ENCODE measurements around the gene ENDOV. TPM values are rescaled to one million over a fixed set of nuclear protein-coding genes. Genes with fewer than 3 reads are reported as not detected.

ENDOV gene
- total RNA-seq, 3 donors from 2014 or later, result 24.1 to 29.7 (median 24.9) TPM

GRCh38 chr17:80372922-80373570, 41.9 kb upstream of the ENDOV start:
- H3K9me3 ChIP-seq, result no peaks in the 10 kb centered on the region
- H3K4me3 ChIP-seq, result no peak overlapping the region
- no peak for ATAC-seq
- no peaks in the 10 kb centered on the region for H3K4me1 ChIP-seq (ENCODE audit: low read depth)
- intact Hi-C loops (cut with DNase I, micrococcal nuclease), result no loop called here
- peaks cover 36% of the 10 kb centered on the region for H3K36me3 ChIP-seq (ENCODE audit: low read depth)
- TF ChIP-seq CTCF (IDR thresholded peaks at IDR 0.05), result no peak
- DNase-seq, result no peak

- no peak for ATAC-seq
Measured at GRCh38 chr17:80374039-80374731, 40.8 kb upstream of the ENDOV start.

GRCh38 chr17:80374732-80375585, 40.0 kb upstream of the ENDOV start:
- ATAC-seq, result no peak
- no peaks in the 10 kb centered on the region for H3K4me1 ChIP-seq (ENCODE audit: low read depth)
- peaks cover 29% of the 10 kb centered on the region for H3K36me3 ChIP-seq (ENCODE audit: low read depth)
- no peaks in the 10 kb centered on the region for H3K9me3 ChIP-seq
- H3K4me3 ChIP-seq, result no peak overlapping the region
- TF ChIP-seq CTCF (IDR thresholded peaks at IDR 0.05), result no peak
- intact Hi-C loops (cut with DNase I, micrococcal nuclease), result no loop called here
- DNase-seq, result no peak

More at GRCh38 chr17:80374039-80374731, 40.8 kb upstream of the ENDOV start:
- H3K4me3 ChIP-seq, result no peak overlapping the region
- intact Hi-C loops (cut with DNase I, micrococcal nuclease), result no loop called here
- H3K4me1 ChIP-seq (ENCODE audit: low read depth), result no peaks in the 10 kb centered on the region
- no peak for DNase-seq
- no peaks in the 10 kb centered on the region for H3K9me3 ChIP-seq
- H3K36me3 ChIP-seq (ENCODE audit: low read depth), result peaks cover 36% of the 10 kb centered on the region
- TF ChIP-seq CTCF (IDR thresholded peaks at IDR 0.05), result no peak

GRCh38 chr17:80376531-80376930, 38.4 kb upstream of the ENDOV start:
- no peak overlapping the region for H3K4me3 ChIP-seq

More at GRCh38 chr17:80376531-80376930, 38.4 kb upstream of the ENDOV start:
- Histone ChIP-seq H3K4me1 (ENCODE audit: low read depth) (no peaks in the 10 kb centered on the region), H3K36me3 (ENCODE audit: low read depth) (peaks cover 24% of the 10 kb centered on the region), H3K9me3 (no peaks in the 10 kb centered on the region)
- no peak for ATAC-seq
- no peak for DNase-seq
- intact Hi-C loops (cut with DNase I, micrococcal nuclease), result no loop called here
- TF ChIP-seq CTCF (IDR thresholded peaks at IDR 0.05), result no peak
